Adrenal gland (tissue), 12 donors: ENCODE data around the gene NEGR1. TPM values are rescaled to one million over a fixed set of nuclear protein-coding genes. Genes with fewer than 3 reads are reported as not detected.

Experiments
- DNase-seq, 7 donors: peaks; one replicate each; pipeline ENCODE4 v3.0.0-alpha.2; 2019 to 2020
- H3K27ac ChIP-seq, 5 donors: fragments of 200-600 bp; sonication (generic) in 4 of 5; 1 replicate in 3 of 5; 2 replicates in 2 of 5; pipeline versions ENCODE4 v1.5.1 to v1.8.0; 2016 to 2020; ENCODE audit warnings: mild to moderate bottlenecking in 1 of 5
- H3K27me3 ChIP-seq: fragments of 200-600 bp; 2 replicates; pipeline ENCODE4 v1.8.0; 2021
- H3K36me3 ChIP-seq, 2 donors: fragments of 200-600 bp; replicated peaks in 1 of 2; 1 replicate in 1 of 2; 2 replicates in 1 of 2; pipeline versions ENCODE4 v1.5.1 to v1.8.0; 2018 to 2022
- H3K4me1 ChIP-seq, 2 donors: fragments of 200-600 bp; replicated peaks in 1 of 2; 1 replicate in 1 of 2; 2 replicates in 1 of 2; pipeline versions ENCODE4 v1.5.1 to v1.8.0; 2018 to 2021
- H3K4me3 ChIP-seq, 4 donors: fragments of 200-600 bp; sonication (generic) in 3 of 4; one replicate each; pipeline ENCODE4 v1.5.1; 2016 to 2018
- H3K9me3 ChIP-seq, 3 donors: fragments of 200-600 bp; sonication (generic) in 1 of 3; replicated peaks in 1 of 3; 1 replicate in 2 of 3; 2 replicates in 1 of 3; pipeline versions ENCODE4 v1.5.1 to v1.8.0; 2016 to 2021
- CTCF ChIP-seq, 6 experiments: fragments of 450-650 bp in 4 of 6; fragments of 200-600 bp in 2 of 6; sonication (generic) in 1 of 6; IDR thresholded peaks; 1 replicate in 5 of 6; 2 replicates in 1 of 6; pipeline versions ENCODE4 v1.5.1 to v1.8.0; 2016 to 2021; ENCODE audit warnings: antibody characterized with exemption in 6 of 6, mild to moderate bottlenecking in 2 of 6, moderate library complexity in 1 of 6
- POLR2A ChIP-seq, 2 donors: fragments of 450-650 bp; IDR thresholded peaks; one replicate each; pipeline ENCODE4 v1.6.1; 2017; ENCODE audit warnings: antibody characterized with exemption in 2 of 2, mild to moderate bottlenecking in 2 of 2, moderate library complexity in 1 of 2
- WGBS, 4 donors: extraction: QIAGEN DNeasy Blood & Tissue Kit in 2 of 4; methylation state at CpG; one replicate each; pipeline versions ENCODE4 v1.1.5 to v1.1.7; 2013 to 2017; 5-methylcytosine and 5-hydroxymethylcytosine counted together
- intact Hi-C, 2 donors: fragments of 100-400 bp; cut with DNase I; formaldehyde crosslinking; loops; one replicate each; pipeline versions ENCODE4 v1.14.1 to v1.15.0; 2022 to 2023
- polyA plus RNA-seq, 3 donors: library from polyadenylated mRNA; stranded (reverse); fragments of 200-250 nt in 2 of 3; fragments of 350-450 nt in 1 of 3; fragmentation: Illumina TruSeq in 1 of 3; extraction: RNeasy Lipid Tissue Mini Kit (QIAGEN cat#74804) in 1 of 3; gene quantifications; one replicate each; pipeline ENCODE4 v1.2.3, GENCODE V29; 2013 to 2014
- total RNA-seq, 9 donors: library from RNA; depleted of rRNA in 4 of 9; stranded (reverse); fragments of >200 nt in 4 of 9; fragments of 120-200 nt in 1 of 9; fragmentation: NEBNext Ultra II Directional in 1 of 9; extraction: Animal tissue kit (Norgen Biotek cat#: 25700) in 1 of 9; gene quantifications; one replicate each; pipeline versions ENCODE4 v1.1.0 to v1.2.4, GENCODE V29; 2013 to 2023
- donor health status: healthy with polysubstance abuse.
- donor health status: Bipolar disorder and iron deficiency.
- donor health status: DM: yes; HTN: yes; CAD: no.
- donor health status: DM: no; HTN: no; CAD: no.
- donor health status: DM: no; HTN: no; CAD: no.
- donor health status: DM: yes; HTN: yes; CAD: no.

NEGR1 gene
- total and polyA plus RNA-seq, 12 donors: 1.1 to 7.4 (median 4.0) TPM

GRCh38 chr1:71843012-71843411, 439.3 kb downstream of the NEGR1 start:
- Histone ChIP-seq H3K4me1 (no peaks in the 10 kb centered on the region), H3K36me3 (no peaks in the 10 kb centered on the region), H3K4me3 (no peak overlapping the region), H3K9me3 (no peaks in the 10 kb centered on the region), H3K27ac (no peak overlapping the region), H3K27me3 (no peaks in the 10 kb centered on the region)
- intact Hi-C loops: no loop called here
- no peak for DNase-seq
- TF ChIP-seq CTCF (IDR thresholded peaks at IDR 0.05) (no peak), POLR2A (IDR thresholded peaks at IDR 0.05) (no peak)
- 72 to 77% (median 75%) methylated on average over 2 of the region's 2 CpGs for WGBS, 4 donors

- no peaks in the 10 kb centered on the region for H3K4me1 ChIP-seq
- DNase-seq: no peak
- 63 to 75% (median 70%) methylated on average over 4 of the region's 4 CpGs for WGBS, 4 donors
- intact Hi-C loops: no loop called here
- H3K36me3 ChIP-seq: no peaks in the 10 kb centered on the region
- no peak overlapping the region for H3K27ac ChIP-seq
- H3K27me3 ChIP-seq: no peaks in the 10 kb centered on the region
- no peak for TF ChIP-seq CTCF (IDR thresholded peaks at IDR 0.05)
- TF ChIP-seq POLR2A (IDR thresholded peaks at IDR 0.05): no peak
- H3K4me3 ChIP-seq: no peak overlapping the region
- no peaks in the 10 kb centered on the region for H3K9me3 ChIP-seq
These were observed 442.5 kb downstream of the NEGR1 start for GRCh38 chr1:71839876-71840275.

GRCh38 chr1:71836904-71837303, 445.4 kb downstream of the NEGR1 start:
- 48 to 66% (median 62%) methylated on average over 2 of the region's 2 CpGs for WGBS, 4 donors
- no peak for TF ChIP-seq POLR2A (IDR thresholded peaks at IDR 0.05)
- TF ChIP-seq CTCF (IDR thresholded peaks at IDR 0.05): no peak

GRCh38 chr1:71835442-71835813, 446.9 kb downstream of the NEGR1 start:
- Histone ChIP-seq H3K27me3 (no peaks in the 10 kb centered on the region), H3K9me3 (no peaks in the 10 kb centered on the region), H3K4me3 (no peak overlapping the region), H3K36me3 (no peaks in the 10 kb centered on the region), H3K27ac (no peak overlapping the region), H3K4me1 (no peaks in the 10 kb centered on the region)
- intact Hi-C loops: no loop called here
- no peak for DNase-seq
- TF ChIP-seq POLR2A (IDR thresholded peaks at IDR 0.05) (no peak), CTCF (IDR thresholded peaks at IDR 0.05) (no peak)

More at GRCh38 chr1:71836904-71837303, 445.4 kb downstream of the NEGR1 start:
- DNase-seq: no peak
- intact Hi-C loops: no loop called here
- Histone ChIP-seq H3K27me3 (no peaks in the 10 kb centered on the region), H3K9me3 (no peaks in the 10 kb centered on the region), H3K27ac (no peak overlapping the region), H3K4me3 (no peak overlapping the region), H3K36me3 (no peaks in the 10 kb centered on the region), H3K4me1 (no peaks in the 10 kb centered on the region)
